NCI-H128 (cell line): ENCODE data around the gene IPP.
"Not testable (repeated sequence)": the region's sequence is repeated elsewhere in the genome, so short reads cannot be mapped to it uniquely, and the experiment has no call there.

Source experiments
- DNase-seq: peaks from one replicate; lab custom pipeline; 2025; ENCODE audit not compliant: unreplicated experiment; lab: John Stamatoyannopoulos, UW

Gene IPP

DNA sequence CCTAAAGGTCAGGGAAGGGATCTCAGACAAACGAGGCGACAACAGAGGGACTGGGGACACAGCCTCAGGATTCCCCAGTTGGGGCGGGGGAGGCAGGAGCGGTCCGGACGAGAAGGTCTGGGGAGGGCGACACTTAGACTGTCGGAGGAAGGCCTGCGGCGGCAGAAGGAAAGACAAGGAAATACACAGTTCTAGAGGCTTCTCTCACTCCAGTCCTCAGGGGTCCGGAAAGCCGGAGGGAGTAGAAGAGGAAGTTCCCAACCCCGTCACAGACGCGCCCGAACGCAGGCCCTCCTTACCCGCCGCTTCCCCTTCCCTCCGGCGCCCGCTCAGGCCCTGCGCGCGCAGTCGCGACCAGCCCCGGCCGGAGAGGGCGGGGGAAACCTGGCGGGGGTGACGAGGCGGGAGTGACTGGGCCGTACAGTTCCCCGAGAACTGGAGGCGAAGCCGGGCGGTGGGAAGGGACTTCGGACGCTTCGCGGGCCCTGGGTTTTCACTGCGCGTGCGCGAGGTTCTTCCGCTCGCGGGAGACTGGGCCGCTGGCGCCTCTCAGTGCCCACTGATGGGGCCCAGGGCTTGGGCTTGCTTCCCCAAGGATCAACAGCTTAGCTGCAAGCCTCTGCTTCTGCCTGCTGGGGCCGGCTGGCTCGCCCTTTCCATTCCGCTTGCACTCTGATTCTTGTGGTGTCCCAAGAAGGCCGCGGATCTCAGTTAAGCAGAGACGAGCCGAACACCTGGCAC, at the start of gene IPP:
IPP (minus strand) TSS at position 356 of the 741 bp plus-strand sequence. CDS start 4,242 bp downstream, outside the sequence.
- DNase-seq: peak; percentile 99

GRCh38 chr1:45796946-45797345, 46.5 kb upstream of the IPP start:
- no peak for DNase-seq

- no peak for DNase-seq
These were observed 45.9 kb upstream of the IPP start for GRCh38 chr1:45796381-45796780.

GRCh38 chr1:45793942-45794604, 43.6 kb upstream of the IPP start:
- no peak for DNase-seq

DNA sequence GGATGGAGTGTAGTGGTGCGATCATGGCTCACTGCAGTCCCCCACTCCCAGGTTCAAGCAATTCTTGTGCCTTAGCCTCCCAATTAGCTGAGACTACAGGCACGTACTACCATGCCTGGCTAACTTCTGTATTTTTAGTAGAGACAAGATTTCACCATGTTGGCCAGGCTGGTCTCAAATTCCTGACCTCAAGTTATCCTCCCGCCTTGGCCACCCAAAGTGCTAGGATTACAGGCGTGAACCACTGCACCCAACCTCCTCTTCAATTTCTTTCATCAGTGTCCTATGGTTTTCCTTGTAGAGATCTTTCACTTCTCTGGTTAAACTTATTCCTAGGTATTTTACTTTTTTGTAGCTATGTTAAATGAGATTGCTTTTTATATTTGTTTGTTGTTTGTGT, 42.3 kb upstream of the IPP start:
- DNase-seq: no peak

DNA sequence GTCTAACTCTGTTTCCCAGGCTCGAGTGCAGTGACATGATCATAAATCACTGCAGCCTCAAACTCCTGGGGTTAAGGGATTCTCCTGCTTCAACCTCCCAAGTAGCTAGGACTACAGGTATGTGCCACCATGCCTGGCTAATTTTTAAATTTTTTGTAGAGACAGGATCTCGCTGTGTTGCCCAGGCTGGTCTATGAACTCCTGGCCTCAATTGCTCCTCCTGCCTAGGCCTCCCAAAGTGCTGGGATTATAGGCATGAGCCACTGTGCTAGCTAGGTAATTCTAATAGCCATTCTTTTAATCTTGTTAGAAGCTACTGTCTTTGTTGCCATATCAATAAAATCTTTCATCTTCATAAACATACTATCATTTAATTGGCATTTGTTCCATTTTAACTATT, 39.1 kb upstream of the IPP start:
- no peak for DNase-seq

DNA sequence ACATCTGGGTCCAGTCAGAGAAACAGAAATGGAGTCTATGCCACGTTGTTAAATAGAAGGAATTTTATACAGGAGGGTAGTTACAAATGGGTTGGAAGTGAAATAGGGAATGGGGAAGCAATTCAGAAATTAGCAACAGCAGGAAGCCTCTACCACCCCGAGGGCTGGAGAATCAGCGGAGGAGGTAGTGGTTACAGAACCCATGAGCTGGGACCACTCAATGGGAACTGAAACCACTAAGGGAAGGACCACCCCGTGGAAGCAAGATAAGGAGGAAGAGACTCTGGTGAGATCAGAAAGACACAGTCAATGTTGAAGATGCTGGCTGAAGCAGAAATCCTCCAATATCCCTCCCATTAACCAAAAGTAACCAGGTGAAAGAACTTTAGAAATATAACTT, 37.5 kb upstream of the IPP start:
- DNase-seq: no peak

- no peak for DNase-seq
These were observed 35.1 kb upstream of the IPP start for GRCh38 chr1:45785583-45785982.

DNA sequence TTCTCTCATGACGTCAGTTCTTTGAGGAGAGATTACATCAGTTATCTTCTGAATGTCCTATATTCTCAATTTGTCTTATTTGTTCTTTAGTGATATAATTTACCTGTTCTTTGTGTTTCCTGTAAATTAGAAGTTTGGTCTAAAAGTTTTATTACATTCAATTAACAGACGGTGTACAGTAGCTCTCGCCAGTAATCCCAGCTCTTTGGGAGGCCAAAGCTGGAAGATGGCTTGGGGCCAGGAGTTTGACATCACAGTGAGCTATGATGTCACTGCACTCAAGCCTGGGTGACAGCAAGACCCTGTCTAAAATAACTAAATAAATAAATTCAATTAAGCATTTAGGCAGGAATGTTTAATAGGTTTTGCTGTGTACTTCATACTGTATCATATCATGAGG, 25.3 kb upstream of the IPP start:
- no peak for DNase-seq

GRCh38 chr1:45772971-45773370, 22.5 kb upstream of the IPP start:
- no peak for DNase-seq

- peak; percentile 6 for DNase-seq
These were observed 18.9 kb upstream of the IPP start for GRCh38 chr1:45769261-45769932.

DNA sequence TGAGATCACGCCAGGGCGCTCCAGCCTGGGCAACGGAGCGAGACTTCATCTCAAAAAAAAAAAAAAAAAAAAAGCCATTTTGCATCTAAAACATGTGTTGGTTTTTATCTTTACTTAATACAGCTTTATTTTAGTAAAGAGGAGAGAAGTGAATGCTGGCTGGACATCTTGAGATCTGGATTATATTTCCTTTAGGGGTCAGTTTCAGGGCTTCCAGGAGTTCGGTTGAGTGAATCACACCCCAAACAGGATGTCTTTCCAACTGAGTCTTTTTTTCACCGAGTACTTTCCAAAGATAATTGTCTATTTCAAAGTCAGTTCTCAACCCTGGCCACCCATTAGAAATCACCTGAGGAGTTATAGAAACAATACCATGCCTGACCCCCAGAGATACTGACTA, 16.6 kb upstream of the IPP start:
- no peak for DNase-seq

GRCh38 chr1:45765999-45766792, 15.7 kb upstream of the IPP start:
- no peak for DNase-seq

DNA sequence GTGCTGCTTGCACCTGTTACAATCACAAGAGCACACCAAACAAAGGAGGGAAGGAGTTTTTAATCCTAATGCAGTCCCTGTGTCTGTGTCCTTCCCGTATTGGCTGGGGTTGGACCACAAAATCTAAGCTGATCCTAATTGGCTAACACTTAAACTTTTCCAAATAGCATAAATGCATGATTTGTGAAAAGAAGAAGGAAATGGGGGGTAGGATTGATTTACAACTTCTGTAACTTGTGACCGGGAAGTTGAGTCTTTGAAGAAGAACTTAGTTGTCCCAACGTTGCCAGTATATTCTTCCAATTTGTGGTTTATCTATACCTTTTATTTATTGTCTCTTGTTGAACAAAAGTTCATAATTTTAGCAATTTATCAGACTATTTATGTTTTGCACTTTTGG, 11.8 kb upstream of the IPP start:
- no peak for DNase-seq

DNA sequence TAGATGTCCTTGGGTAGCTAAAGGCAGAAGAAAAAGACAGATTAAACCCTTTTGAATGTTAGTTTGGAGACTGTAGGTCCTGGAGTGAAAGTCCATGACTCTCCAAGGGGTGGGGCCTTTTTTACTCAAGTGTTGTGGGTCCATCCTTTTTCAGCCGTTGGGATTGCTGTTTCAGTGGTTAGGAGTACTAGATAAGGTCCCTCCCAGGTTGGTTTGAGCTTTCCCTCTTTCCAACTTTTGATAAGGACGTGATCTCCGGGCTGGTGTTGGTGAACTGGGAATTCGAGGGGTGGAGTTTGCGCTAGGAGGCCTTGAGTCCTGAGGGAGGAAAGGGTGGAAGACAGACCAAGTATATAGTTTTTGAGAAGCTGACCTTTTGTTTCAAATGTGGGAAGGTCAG, 5.2 kb upstream of the IPP start:
- no peak for DNase-seq

- DNase-seq: no peak
These were observed 3.0 kb upstream of the IPP start for GRCh38 chr1:45753248-45754037.

GRCh38 chr1:45752441-45753052, 2.1 kb upstream of the IPP start:
- no peak for DNase-seq

DNA sequence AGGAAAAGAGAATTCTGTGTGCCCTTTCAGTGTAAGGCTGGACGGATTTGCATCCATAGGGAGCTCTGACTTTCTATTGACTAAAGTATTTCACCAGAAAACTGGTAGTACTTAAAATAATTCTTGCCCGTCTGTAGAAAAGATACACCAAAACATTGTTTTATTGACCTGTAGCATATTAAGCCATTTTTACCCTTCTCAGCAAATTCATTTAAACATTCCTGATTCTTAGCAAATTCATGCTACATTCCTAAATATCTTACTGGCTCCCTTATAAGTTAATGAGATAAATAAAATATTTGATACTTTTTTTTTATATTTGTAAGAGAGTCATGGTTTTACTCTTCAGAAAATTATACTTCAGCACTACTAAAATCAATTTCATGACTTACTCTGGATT, 1.6 kb upstream of the IPP start:
- no peak for DNase-seq

GRCh38 chr1:45751039-45751838, 786 bp upstream of the IPP start:
- not testable (repeated sequence) for DNase-seq
